Activated T-helper 17 cell treated with anti-CD3 and anti-CD28 coated beads, Interleukin-2, amount 50 U/mL, for 72 hours (primary cell): ENCODE measurements around the gene MYEF2. TPM values are rescaled to one million over a fixed set of nuclear protein-coding genes. Genes with fewer than 3 reads are reported as not detected.
A peak's percentile ranks its signal among the peaks of the same experiment; 100 is the strongest.

Experiments
- ATAC-seq: fragments of 150-1000 bp; cut with Tn5 transposase; replicated peaks from 2 replicates; pipeline ENCODE4 v1.10.0; 2021; ENCODE audit warnings: mild to moderate bottlenecking, moderate library complexity
- H3K27ac Mint-ChIP-seq: one replicate; pipeline ENCODE4 v1.8.0; 2022; ENCODE audit warnings: mixed read lengths
- H3K27me3 Mint-ChIP-seq: one replicate; pipeline ENCODE4 v1.8.0; 2022; ENCODE audit warnings: mixed read lengths
- H3K36me3 Mint-ChIP-seq: one replicate; pipeline ENCODE4 v1.8.0; 2022; ENCODE audit warnings: low read depth, mild to moderate bottlenecking, mixed read lengths
- H3K4me1 Mint-ChIP-seq: one replicate; pipeline ENCODE4 v1.8.0; 2022; ENCODE audit warnings: mixed read lengths
- H3K4me3 Mint-ChIP-seq: one replicate; pipeline ENCODE4 v1.8.0; 2022; ENCODE audit warnings: mild to moderate bottlenecking, mixed read lengths
- H3K9me3 Mint-ChIP-seq: one replicate; pipeline ENCODE4 v1.8.0; 2022; ENCODE audit warnings: mixed read lengths
- total RNA-seq, 2 donors: library from RNA; stranded (reverse); gene quantifications; one replicate each; pipeline ENCODE4 v1.2.3, GENCODE V29; 2022

Gene MYEF2
- total RNA-seq, 2 donors from 2014 or later, result 23.7 to 25.2 TPM

GRCh38 chr15:48176957-48177356 lies 1.1 kb downstream of the MYEF2 start:
- H3K4me3 Mint-ChIP-seq, result peak overlapping the region; percentile 90
- peaks cover 5% of the 10 kb centered on the region for H3K4me1 Mint-ChIP-seq
- peaks cover 4% of the 10 kb centered on the region for H3K27me3 Mint-ChIP-seq
- ATAC-seq, result no peak
- peak overlapping the region; percentile 89 for H3K27ac Mint-ChIP-seq
- peaks cover 4% of the 10 kb centered on the region for H3K9me3 Mint-ChIP-seq
- no peaks in the 10 kb centered on the region for H3K36me3 Mint-ChIP-seq

- H3K27ac Mint-ChIP-seq, result no peak overlapping the region
- H3K4me3 Mint-ChIP-seq, result no peak overlapping the region
- H3K27me3 Mint-ChIP-seq, result peaks cover 2% of the 10 kb centered on the region
- no peak for ATAC-seq
- H3K4me1 Mint-ChIP-seq, result peaks cover 5% of the 10 kb centered on the region
- H3K36me3 Mint-ChIP-seq, result no peaks in the 10 kb centered on the region
- H3K9me3 Mint-ChIP-seq, result peaks cover 4% of the 10 kb centered on the region
Measured at GRCh38 chr15:48176112-48176511, 2.0 kb downstream of the MYEF2 start.

GRCh38 chr15:48175126-48175525 lies 3.0 kb downstream of the MYEF2 start:
- peaks cover 5% of the 10 kb centered on the region for H3K4me1 Mint-ChIP-seq
- no peak overlapping the region for H3K27ac Mint-ChIP-seq
- ATAC-seq, result no peak

GRCh38 chr15:48170981-48171380 lies 7.1 kb downstream of the MYEF2 start:
- Mint-ChIP-seq H3K4me1 (no peaks in the 10 kb centered on the region), H3K9me3 (peaks cover 4% of the 10 kb centered on the region), H3K4me3 (no peak overlapping the region), H3K27ac (no peak overlapping the region), H3K27me3 (no peaks in the 10 kb centered on the region), H3K36me3 (peaks cover 23% of the 10 kb centered on the region)
- no peak for ATAC-seq

More at GRCh38 chr15:48175126-48175525, 3.0 kb downstream of the MYEF2 start:
- Mint-ChIP-seq H3K27me3 (no peaks in the 10 kb centered on the region), H3K9me3 (peaks cover 4% of the 10 kb centered on the region), H3K4me3 (no peak overlapping the region), H3K36me3 (no peaks in the 10 kb centered on the region)

GRCh38 chr15:48168616-48169015 lies 9.5 kb downstream of the MYEF2 start:
- Mint-ChIP-seq H3K36me3 (peaks cover 31% of the 10 kb centered on the region), H3K4me3 (no peak overlapping the region), H3K27me3 (no peaks in the 10 kb centered on the region), H3K27ac (no peak overlapping the region), H3K4me1 (no peaks in the 10 kb centered on the region), H3K9me3 (peaks cover 4% of the 10 kb centered on the region)
- ATAC-seq, result no peak

- Mint-ChIP-seq H3K36me3 (peaks cover 38% of the 10 kb centered on the region), H3K4me3 (no peak overlapping the region), H3K27ac (no peak overlapping the region), H3K27me3 (no peaks in the 10 kb centered on the region), H3K9me3 (no peaks in the 10 kb centered on the region), H3K4me1 (no peaks in the 10 kb centered on the region)
- no peak for ATAC-seq
Measured at GRCh38 chr15:48153526-48153925, 24.6 kb downstream of the MYEF2 start.

GRCh38 chr15:48149858-48150257 lies 28.2 kb downstream of the MYEF2 start:
- no peak overlapping the region for H3K27ac Mint-ChIP-seq
- H3K36me3 Mint-ChIP-seq, result peaks cover 39% of the 10 kb centered on the region
- no peaks in the 10 kb centered on the region for H3K4me1 Mint-ChIP-seq
- H3K4me3 Mint-ChIP-seq, result no peak overlapping the region
- no peak for ATAC-seq
- no peaks in the 10 kb centered on the region for H3K9me3 Mint-ChIP-seq
- H3K27me3 Mint-ChIP-seq, result no peaks in the 10 kb centered on the region

- Mint-ChIP-seq H3K36me3 (peaks cover 32% of the 10 kb centered on the region), H3K9me3 (no peaks in the 10 kb centered on the region), H3K4me1 (no peaks in the 10 kb centered on the region), H3K27me3 (no peaks in the 10 kb centered on the region), H3K4me3 (no peak overlapping the region), H3K27ac (no peak overlapping the region)
- ATAC-seq, result no peak
Measured at GRCh38 chr15:48147358-48147757, 30.7 kb downstream of the MYEF2 start.

- H3K4me1 Mint-ChIP-seq, result no peaks in the 10 kb centered on the region
- H3K4me3 Mint-ChIP-seq, result no peak overlapping the region
- peaks cover 24% of the 10 kb centered on the region for H3K36me3 Mint-ChIP-seq
- no peaks in the 10 kb centered on the region for H3K9me3 Mint-ChIP-seq
- ATAC-seq, result no peak
- H3K27me3 Mint-ChIP-seq, result no peaks in the 10 kb centered on the region
- H3K27ac Mint-ChIP-seq, result no peak overlapping the region
Measured at GRCh38 chr15:48145923-48146322, 32.2 kb downstream of the MYEF2 start.

GRCh38 chr15:48144889-48145288 lies 33.2 kb downstream of the MYEF2 start:
- Mint-ChIP-seq H3K4me1 (no peaks in the 10 kb centered on the region), H3K4me3 (no peak overlapping the region), H3K27ac (no peak overlapping the region), H3K9me3 (no peaks in the 10 kb centered on the region), H3K36me3 (peaks cover 20% of the 10 kb centered on the region), H3K27me3 (no peaks in the 10 kb centered on the region)
- ATAC-seq, result no peak

- ATAC-seq, result no peak
- H3K27ac Mint-ChIP-seq, result no peak overlapping the region
- no peaks in the 10 kb centered on the region for H3K9me3 Mint-ChIP-seq
- no peak overlapping the region for H3K4me3 Mint-ChIP-seq
- no peaks in the 10 kb centered on the region for H3K4me1 Mint-ChIP-seq
- no peaks in the 10 kb centered on the region for H3K27me3 Mint-ChIP-seq
- H3K36me3 Mint-ChIP-seq, result peaks cover 16% of the 10 kb centered on the region
Measured at GRCh38 chr15:48143856-48144255, 34.2 kb downstream of the MYEF2 start.

GRCh38 chr15:48132874-48133273 lies 45.2 kb downstream of the MYEF2 start:
- no peaks in the 10 kb centered on the region for H3K4me1 Mint-ChIP-seq
- no peaks in the 10 kb centered on the region for H3K9me3 Mint-ChIP-seq
- ATAC-seq, result no peak
- no peak overlapping the region for H3K27ac Mint-ChIP-seq
- H3K36me3 Mint-ChIP-seq, result no peaks in the 10 kb centered on the region
- no peak overlapping the region for H3K4me3 Mint-ChIP-seq
- no peaks in the 10 kb centered on the region for H3K27me3 Mint-ChIP-seq

- Mint-ChIP-seq H3K4me1 (no peaks in the 10 kb centered on the region), H3K4me3 (no peak overlapping the region)
Measured at GRCh38 chr15:48131324-48131723, 46.8 kb downstream of the MYEF2 start.

GRCh38 chr15:48126667-48127355 lies 51.3 kb downstream of the MYEF2 start:
- ATAC-seq, result no peak

More at GRCh38 chr15:48131324-48131723, 46.8 kb downstream of the MYEF2 start:
- ATAC-seq, result no peak
- H3K9me3 Mint-ChIP-seq, result no peaks in the 10 kb centered on the region
- no peaks in the 10 kb centered on the region for H3K36me3 Mint-ChIP-seq
- H3K27ac Mint-ChIP-seq, result no peak overlapping the region
- peaks cover 6% of the 10 kb centered on the region for H3K27me3 Mint-ChIP-seq

GRCh38 chr15:48121849-48122248 lies 56.2 kb downstream of the MYEF2 start:
- Mint-ChIP-seq H3K27me3 (peaks cover 9% of the 10 kb centered on the region), H3K27ac (no peak overlapping the region), H3K36me3 (no peaks in the 10 kb centered on the region), H3K9me3 (peaks cover 4% of the 10 kb centered on the region), H3K4me3 (no peak overlapping the region), H3K4me1 (no peaks in the 10 kb centered on the region)
- ATAC-seq, result no peak

More at GRCh38 chr15:48126667-48127355, 51.3 kb downstream of the MYEF2 start:
- Mint-ChIP-seq H3K36me3 (no peaks in the 10 kb centered on the region), H3K4me1 (no peaks in the 10 kb centered on the region), H3K27ac (no peak overlapping the region), H3K27me3 (peaks cover 12% of the 10 kb centered on the region), H3K4me3 (no peak overlapping the region), H3K9me3 (no peaks in the 10 kb centered on the region)
